Measurements from ENCODE around the gene KCND3. TPM values are rescaled to one million over a fixed set of nuclear protein-coding genes. Genes with fewer than 3 reads are reported as not detected.
"Not testable (repeated sequence)": the region's sequence is repeated elsewhere in the genome, so short reads cannot be mapped to it uniquely, and the experiment has no call there.

Gene KCND3
- total RNA-seq, 1 donor: 0.09 TPM

- no peak overlapping the region for H3K4me3 ChIP-seq (ENCODE audit: low read depth, low read length)
- no peak for TF ChIP-seq CTCF (IDR thresholded peaks at IDR 0.05; ENCODE audit: insufficient read depth, low read length)
- no peak for DNase-seq (ENCODE audit: low read depth)
Measured at GRCh38 chr1:111802984-111803383, 186.5 kb downstream of the KCND3 start.

GRCh38 chr1:111802110-111802509 lies 187.4 kb downstream of the KCND3 start:
- no peak for TF ChIP-seq CTCF (IDR thresholded peaks at IDR 0.05; ENCODE audit: insufficient read depth, low read length)
- DNase-seq (ENCODE audit: low read depth): no peak
- H3K4me3 ChIP-seq (ENCODE audit: low read depth, low read length): no peak overlapping the region

- no peak for DNase-seq (ENCODE audit: low read depth)
- no peak for TF ChIP-seq CTCF (IDR thresholded peaks at IDR 0.05; ENCODE audit: insufficient read depth, low read length)
- H3K4me3 ChIP-seq (ENCODE audit: low read depth, low read length): no peak overlapping the region
Measured at GRCh38 chr1:111801071-111801850, 188.2 kb downstream of the KCND3 start.

- not testable (repeated sequence) for DNase-seq (ENCODE audit: low read depth); H3K4me3 ChIP-seq (ENCODE audit: low read depth, low read length)
Measured at GRCh38 chr1:111799722-111800121, 189.7 kb downstream of the KCND3 start.

GRCh38 chr1:111798580-111798979 lies 190.9 kb downstream of the KCND3 start:
- no peak overlapping the region for H3K4me3 ChIP-seq (ENCODE audit: low read depth, low read length)
- no peak for TF ChIP-seq CTCF (IDR thresholded peaks at IDR 0.05; ENCODE audit: insufficient read depth, low read length)

GRCh38 chr1:111795401-111795800 lies 194.1 kb downstream of the KCND3 start:
- H3K4me3 ChIP-seq (ENCODE audit: low read depth, low read length): no peak overlapping the region
- DNase-seq (ENCODE audit: low read depth): no peak

More at GRCh38 chr1:111798580-111798979, 190.9 kb downstream of the KCND3 start:
- no peak for DNase-seq (ENCODE audit: low read depth)

GRCh38 chr1:111793923-111794322 lies 195.5 kb downstream of the KCND3 start:
- DNase-seq (ENCODE audit: low read depth): no peak
- no peak for TF ChIP-seq CTCF (IDR thresholded peaks at IDR 0.05; ENCODE audit: insufficient read depth, low read length)

More at GRCh38 chr1:111795401-111795800, 194.1 kb downstream of the KCND3 start:
- no peak for TF ChIP-seq CTCF (IDR thresholded peaks at IDR 0.05; ENCODE audit: insufficient read depth, low read length)

More at GRCh38 chr1:111793923-111794322, 195.5 kb downstream of the KCND3 start:
- H3K4me3 ChIP-seq (ENCODE audit: low read depth, low read length): no peak overlapping the region
